SKM-1 (cell line): ENCODE data around the gene MLLT10.

Experiments used
- DNase-seq: peaks from one replicate; lab custom pipeline; 2025; ENCODE audit not compliant: unreplicated experiment; lab: John Stamatoyannopoulos, UW

Gene MLLT10

GRCh38 chr10:21727452-21728168 lies 193.6 kb downstream of the MLLT10 start:
- DNase-seq, result no peak

GRCh38 chr10:21728618-21729017 lies 194.6 kb downstream of the MLLT10 start:
- DNase-seq, result no peak

DNA sequence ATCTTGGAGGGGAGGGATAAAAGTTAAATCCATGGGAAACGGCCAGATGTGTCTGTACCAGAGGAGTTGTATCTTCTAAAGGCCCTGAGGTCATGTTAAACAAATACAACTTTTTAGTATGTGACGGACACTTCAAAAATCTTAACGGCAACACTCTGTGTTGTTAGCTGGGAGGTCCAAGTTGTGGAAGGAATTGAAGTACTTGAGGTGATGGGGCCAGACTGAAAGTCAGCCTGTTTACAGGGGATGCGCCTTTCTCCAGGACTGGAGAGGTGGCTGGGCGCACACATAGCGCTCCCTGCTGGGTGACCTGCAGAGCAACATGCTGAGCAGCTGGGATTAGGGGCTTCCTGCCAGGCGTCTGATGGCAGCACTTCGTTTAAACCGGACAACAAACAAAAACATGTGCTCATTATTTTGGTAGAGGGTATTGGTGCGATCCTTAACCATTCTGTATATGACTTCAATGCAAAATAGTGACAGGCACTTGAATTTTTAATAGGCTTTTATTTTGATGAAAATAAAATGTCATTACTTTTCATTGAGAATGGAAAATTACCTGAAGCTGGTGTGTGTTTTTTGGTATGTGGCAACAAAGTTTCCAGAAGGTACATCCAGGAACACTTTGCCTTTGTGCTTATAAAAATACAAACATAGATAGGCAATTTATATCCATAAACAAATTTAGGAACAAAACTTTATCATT lies 198.2 kb downstream of the MLLT10 start:
- no peak for DNase-seq

- DNase-seq, result no peak
Measured at GRCh38 chr10:21733710-21734109, 199.7 kb downstream of the MLLT10 start.

DNA sequence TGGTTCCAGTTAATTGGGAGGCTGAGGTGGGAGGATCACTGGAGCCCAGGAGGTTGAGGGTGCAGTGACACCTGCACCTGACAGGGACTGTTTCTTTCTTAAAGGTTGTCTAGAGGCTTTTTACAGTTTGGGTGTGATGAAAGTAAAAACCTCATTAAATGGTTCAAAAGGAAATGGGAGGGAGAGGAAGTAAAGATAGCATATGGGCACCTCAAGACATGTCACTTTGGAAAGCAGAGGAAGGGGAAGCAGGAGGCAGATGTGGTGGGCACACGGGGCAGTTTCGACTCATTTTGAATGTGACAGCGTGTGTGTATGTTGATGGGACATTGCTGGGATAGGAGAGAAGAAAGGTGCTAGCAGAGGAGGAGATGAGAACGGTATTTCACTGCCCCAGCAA lies 203.1 kb downstream of the MLLT10 start:
- DNase-seq, result no peak

GRCh38 chr10:21740989-21741388 lies 207.0 kb downstream of the MLLT10 start:
- DNase-seq, result no peak

DNA sequence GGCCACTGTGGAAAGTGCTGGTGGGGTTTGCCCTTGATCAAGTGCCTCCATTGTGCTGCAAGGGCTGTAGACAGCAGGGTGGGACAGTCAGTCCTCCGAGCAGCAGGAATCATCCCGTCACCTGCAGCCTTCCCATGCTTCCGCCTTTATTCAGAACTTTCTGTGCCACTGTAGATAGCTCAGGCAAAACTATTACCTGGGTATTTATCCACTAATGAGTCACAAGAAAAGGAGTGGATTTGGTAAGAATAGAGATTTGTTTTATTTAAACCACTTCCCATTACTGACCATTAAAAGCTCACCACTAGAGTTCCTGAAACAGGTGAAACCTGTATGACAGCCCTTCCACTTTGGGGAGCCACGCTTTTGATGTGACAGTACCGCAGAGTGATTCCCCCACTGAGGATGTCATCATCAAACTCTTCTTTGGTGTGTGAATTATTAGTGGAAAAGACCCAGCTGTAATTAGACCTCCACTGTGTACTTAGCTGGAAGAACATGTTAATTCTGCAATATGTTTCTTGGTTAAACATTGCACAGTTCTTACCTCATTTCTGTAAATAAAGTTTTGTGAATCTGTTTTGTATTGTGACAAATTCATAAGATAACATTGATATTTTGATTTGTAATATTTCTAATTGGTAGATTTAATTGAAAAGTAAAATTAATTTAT lies 208.8 kb downstream of the MLLT10 start:
- no peak for DNase-seq

DNA sequence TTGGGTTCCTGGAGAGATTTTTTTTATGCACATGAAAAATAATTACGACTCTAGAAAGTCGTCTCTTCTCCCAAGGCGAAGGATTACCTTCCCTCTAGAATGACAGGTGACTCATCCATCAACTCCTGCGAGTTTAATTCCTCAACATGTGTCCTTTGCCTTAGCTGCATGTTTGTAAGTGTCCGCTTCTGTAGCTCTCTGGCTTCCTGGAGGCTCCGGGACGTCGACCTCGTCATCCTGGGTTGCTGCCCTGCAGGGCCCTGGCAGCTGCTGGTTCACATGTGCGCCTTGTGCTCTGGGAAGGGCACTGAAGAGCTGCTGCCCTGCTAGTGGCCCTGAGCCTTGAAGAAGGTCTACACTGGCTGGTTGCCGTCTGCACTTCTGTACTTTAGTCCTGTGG lies 210.2 kb downstream of the MLLT10 start:
- DNase-seq, result no peak

DNA sequence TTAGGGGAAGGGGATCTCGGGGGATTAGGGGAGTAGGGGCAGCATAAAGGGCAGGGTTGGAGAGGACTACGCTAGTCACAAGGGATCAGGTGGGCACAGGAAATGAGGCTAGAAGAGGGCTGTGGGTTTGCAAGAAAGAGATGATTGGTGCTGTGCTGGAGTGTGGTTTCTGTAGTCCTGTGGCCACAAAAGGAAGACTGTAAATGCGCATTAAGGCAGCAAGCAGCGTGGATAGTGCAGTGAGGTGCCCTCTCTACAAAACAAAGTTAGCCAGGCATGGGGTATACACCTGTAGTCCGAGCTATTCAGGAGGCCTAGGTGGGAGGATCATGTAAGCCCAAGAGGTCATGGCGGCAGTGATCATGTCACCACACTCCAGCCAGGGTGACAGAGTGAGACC lies 212.1 kb downstream of the MLLT10 start:
- DNase-seq, result no peak

GRCh38 chr10:21747809-21748208 lies 213.8 kb downstream of the MLLT10 start:
- DNase-seq, result no peak

DNA sequence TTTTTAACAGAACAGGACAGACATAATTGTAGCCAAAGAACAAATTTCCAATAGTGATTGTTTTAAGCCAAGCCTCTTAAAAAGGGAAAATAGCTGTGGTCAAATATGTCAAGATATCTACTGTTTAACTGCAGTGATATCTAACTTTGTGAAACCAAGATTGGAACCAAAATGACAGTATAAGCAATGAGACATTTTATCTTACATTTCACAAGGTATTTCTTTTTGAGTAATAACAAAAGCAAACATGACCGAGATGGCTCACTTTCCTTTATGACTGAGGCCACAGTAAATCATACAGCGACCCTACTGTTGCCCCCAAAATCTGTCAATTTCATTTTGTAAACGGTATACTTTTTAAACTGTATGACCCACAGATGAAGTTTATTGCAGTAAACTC lies 215.8 kb downstream of the MLLT10 start:
- DNase-seq, result no peak

GRCh38 chr10:21750424-21750823 lies 216.4 kb downstream of the MLLT10 start:
- DNase-seq, result no peak

GRCh38 chr10:21751341-21752310 lies 217.6 kb downstream of the MLLT10 start:
- DNase-seq, result no peak

DNA sequence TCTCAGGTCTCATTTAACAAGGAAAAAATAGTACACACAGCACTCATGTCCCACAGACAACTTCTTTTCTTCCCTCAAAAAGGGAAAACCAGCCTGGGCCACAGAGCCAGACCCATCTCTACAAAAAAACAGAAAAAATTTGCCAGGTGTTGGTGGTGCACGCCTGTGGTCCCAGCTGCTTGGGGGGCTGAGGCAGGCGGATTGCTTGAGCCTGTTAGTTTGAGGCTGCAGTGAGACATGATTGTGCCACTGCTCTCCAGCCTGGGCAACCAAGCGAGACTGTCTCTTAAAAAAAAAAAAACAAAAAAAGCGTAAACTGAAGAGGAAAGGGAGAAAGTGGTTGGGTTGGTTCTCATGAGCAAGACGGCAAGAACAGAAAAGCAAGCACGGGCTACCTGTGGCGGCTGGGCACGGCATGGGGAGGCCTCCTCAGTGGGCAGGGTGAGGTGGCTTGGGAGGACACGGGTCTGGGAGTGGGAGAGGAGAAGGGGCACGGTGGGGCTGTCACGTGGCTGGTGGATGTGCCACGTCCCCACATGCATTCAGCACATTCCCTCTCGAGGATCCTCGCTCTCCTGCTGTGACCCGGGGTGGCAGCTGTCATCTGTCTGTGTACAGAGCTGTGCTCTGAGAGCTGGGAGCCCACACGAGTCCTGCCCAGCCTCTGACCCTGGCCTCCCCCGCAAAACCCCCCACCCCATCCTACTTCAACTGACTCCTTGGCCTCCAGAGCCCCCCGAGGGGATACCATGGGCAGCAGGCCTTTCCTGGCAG lies 219.7 kb downstream of the MLLT10 start:
- no peak for DNase-seq

DNA sequence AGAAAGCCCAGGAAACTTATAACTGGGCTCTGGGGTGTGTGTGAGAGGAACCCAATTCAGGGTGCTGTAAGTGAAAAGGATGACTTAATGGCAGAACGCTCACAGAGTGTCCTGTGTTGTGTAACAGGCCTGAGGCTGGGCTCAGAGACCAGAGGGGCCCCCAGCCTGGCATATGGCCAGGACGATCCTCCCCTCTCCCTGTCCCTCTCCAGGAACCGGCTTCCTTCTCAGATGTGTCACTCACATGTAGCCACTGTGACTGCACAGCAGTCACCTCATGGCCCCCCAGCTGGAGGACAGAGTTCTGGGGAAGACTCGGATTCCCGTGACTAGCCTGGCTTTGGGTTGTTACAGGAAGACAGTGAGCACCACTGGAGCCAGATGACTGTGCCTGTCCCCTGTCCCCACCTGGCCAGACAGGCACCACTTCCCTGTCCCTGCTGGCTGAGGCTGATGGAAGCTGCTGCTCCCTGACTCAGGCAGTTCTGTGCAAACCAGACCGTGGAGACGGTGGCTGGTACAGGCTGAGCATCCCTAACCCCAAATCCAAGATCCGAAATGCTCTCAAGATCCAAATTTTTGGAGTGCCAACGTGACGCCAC lies 220.5 kb downstream of the MLLT10 start:
- no peak for DNase-seq

DNA sequence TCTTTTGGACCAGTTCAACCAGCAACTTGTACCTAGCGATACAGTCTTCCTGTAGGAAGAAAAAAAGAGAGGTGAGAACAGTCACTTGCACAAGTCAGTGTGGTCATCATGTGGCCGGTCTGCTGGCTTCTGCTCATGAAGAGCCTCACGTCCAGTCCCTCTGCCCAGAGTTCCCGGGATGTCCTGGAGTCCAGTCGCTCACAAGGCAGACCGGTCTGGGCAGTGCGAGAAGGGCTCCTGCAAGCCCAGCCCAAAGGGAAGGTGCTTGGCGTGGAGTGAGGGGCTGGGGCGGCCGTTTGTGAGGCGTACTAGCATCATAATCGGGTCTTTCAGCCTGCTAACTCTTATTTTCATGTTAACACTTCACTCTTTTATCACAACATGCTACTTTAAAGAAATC lies 222.7 kb downstream of the MLLT10 start:
- DNase-seq, result no peak

DNA sequence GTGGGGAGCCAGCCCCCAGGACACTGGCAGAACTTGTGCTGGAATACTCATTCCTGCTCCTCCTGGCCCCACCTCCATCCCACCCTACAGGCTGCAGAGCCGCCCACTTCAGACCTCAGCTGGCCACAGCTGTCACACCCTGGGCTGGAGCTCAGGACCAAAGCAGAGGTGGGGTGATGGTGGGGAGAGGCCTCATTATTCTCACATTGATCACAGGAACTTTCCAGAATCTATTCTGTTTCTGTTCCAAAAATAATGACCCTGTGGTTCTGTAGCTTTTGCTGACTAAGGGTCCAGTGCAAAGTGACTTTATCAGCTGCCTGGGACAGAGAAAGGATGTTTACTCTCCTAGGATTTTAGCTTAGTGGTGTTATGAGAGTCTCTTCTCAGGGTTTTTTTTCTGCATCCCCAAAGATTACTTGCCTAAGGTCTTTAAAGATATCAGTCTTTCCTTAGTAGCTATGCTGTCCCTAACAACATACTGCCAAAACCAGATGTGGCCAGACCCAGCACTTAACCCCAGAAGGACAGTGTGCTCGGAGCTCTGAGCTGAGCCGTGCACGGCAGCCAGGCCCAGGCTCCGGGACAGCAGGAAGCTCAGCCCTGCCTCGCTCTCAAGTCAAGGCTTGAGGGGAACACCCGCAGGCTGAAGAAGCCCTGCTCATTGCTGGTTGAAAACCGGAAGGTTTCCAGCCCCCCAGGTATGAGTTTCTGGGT lies 223.3 kb downstream of the MLLT10 start:
- DNase-seq, result no peak

DNA sequence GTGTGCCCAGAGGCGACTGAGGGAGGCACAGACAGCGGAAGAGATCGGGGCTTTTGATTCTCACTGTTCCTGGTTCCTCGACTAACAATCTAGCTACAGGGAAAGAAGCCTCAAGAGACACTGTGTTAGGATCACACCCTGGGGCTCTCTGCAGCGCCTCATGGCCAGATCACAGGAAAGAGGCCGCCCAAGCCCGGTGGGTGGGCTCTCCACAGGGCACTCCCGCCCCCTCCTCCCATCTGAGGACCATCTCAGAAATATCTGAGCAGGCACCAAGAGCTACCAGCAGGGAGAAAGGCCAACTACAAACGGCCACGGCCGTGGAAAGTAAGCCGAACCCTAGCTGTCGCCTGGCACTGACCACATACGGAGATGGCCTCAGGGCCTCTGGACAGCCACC lies 224.2 kb downstream of the MLLT10 start:
- no peak for DNase-seq

DNA sequence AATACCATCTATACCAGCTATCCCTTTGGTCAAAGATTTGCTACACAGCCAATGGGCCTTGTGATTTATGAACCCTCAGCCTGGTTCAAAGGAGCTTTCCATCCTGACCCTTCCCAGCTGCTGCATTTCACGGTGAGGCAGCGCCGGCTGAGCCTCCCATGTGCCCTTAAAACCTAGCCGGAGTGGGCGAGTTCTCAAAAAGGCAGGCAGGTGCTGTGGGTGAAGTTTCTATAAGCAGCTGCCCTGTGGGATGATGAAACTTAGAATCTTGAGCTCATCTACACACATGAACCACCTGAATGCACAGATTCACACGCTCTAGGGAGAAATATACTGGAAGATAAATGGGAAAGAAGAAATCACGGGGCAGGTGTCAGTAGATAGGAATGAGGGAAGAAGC lies 224.7 kb downstream of the MLLT10 start:
- DNase-seq, result no peak
